H9 (cell line): ENCODE results near the gene PRTN3. TPM values are rescaled to one million over a fixed set of nuclear protein-coding genes. Genes with fewer than 3 reads are reported as not detected.

Source experiments
- DNase-seq: peaks from one replicate; pipeline ENCODE4 v3.0.0-alpha.2; 2017
- H2AFZ ChIP-seq: one replicate; pipeline ENCODE4 v1.6.1; 2013; ENCODE audit warnings: mild to moderate bottlenecking, low read length, control low read depth, moderate library complexity
- H2AK5ac ChIP-seq: 2 replicates; pipeline ENCODE4 v1.6.1; 2013; ENCODE audit warnings: low read length, control low read depth, mixed read lengths; ENCODE audit not compliant: insufficient read length
- H2BK120ac ChIP-seq: one replicate; pipeline ENCODE4 v1.6.1; 2013; ENCODE audit warnings: low read depth, mild to moderate bottlenecking, low read length, control low read depth, inconsistent platforms; ENCODE audit not compliant: poor library complexity, severe bottlenecking
- H2BK12ac ChIP-seq: 2 replicates; pipeline ENCODE4 v1.6.1; 2013; ENCODE audit warnings: low read length, control low read depth, mixed read lengths, low read depth; ENCODE audit not compliant: insufficient read length
- H2BK15ac ChIP-seq: 2 replicates; pipeline ENCODE4 v1.6.1; 2013; ENCODE audit warnings: low read depth, low read length, control low read depth
- H2BK20ac ChIP-seq: one replicate; pipeline ENCODE4 v1.6.1; 2013; ENCODE audit warnings: low read depth, mild to moderate bottlenecking, low read length, control low read depth, inconsistent platforms; ENCODE audit not compliant: poor library complexity, severe bottlenecking
- H2BK5ac ChIP-seq: 2 replicates; pipeline ENCODE4 v1.6.1; 2013; ENCODE audit warnings: low read length, control low read depth, mixed read lengths; ENCODE audit not compliant: insufficient read length
- H3K14ac ChIP-seq: 2 replicates; pipeline ENCODE4 v1.6.1; 2013; ENCODE audit warnings: low read length, control low read depth; ENCODE audit not compliant: insufficient read depth
- H3K18ac ChIP-seq: 2 replicates; pipeline ENCODE4 v1.6.1; 2013; ENCODE audit warnings: low read depth, mild to moderate bottlenecking, mixed read lengths, low read length, control low read depth; ENCODE audit not compliant: insufficient read length
- H3K23ac ChIP-seq: 2 replicates; pipeline ENCODE4 v1.6.1; 2013; ENCODE audit warnings: low read length, control low read depth, mixed read lengths, low read depth; ENCODE audit not compliant: insufficient read length
- H3K23me2 ChIP-seq: 2 replicates; pipeline ENCODE4 v1.6.1; 2013; ENCODE audit warnings: low read depth, mild to moderate bottlenecking, mixed read lengths, low read length, control low read depth; ENCODE audit not compliant: insufficient read length, poor library complexity, severe bottlenecking
- H3K27ac ChIP-seq: 2 replicates; pipeline ENCODE4 v1.5.1; 2013; ENCODE audit warnings: low read length, control low read depth, mixed read lengths, low read depth; ENCODE audit not compliant: insufficient read length
- H3K27me3 ChIP-seq: 2 replicates; pipeline ENCODE4 v1.6.1; 2013; ENCODE audit warnings: low read length, control low read depth, inconsistent platforms; ENCODE audit not compliant: insufficient read depth
- H3K4ac ChIP-seq: 2 replicates; pipeline ENCODE4 v1.6.1; 2013; ENCODE audit warnings: low read depth, mild to moderate bottlenecking, control low read depth, inconsistent platforms, low read length, moderate library complexity
- H3K4me1 ChIP-seq: 2 replicates; pipeline ENCODE4 v1.6.1; 2013; ENCODE audit warnings: low read length, control low read depth, inconsistent platforms; ENCODE audit not compliant: insufficient read depth
- H3K4me2 ChIP-seq: 2 replicates; pipeline ENCODE4 v1.6.1; 2013; ENCODE audit warnings: low read length, control low read depth, mixed read lengths; ENCODE audit not compliant: insufficient read length, insufficient read depth
- H3K56ac ChIP-seq: 2 replicates; pipeline ENCODE4 v1.6.1; 2013; ENCODE audit warnings: low read depth, mild to moderate bottlenecking, mixed read lengths, low read length, control low read depth; ENCODE audit not compliant: insufficient read length
- H3K79me1 ChIP-seq: 2 replicates; pipeline ENCODE4 v1.6.1; 2013; ENCODE audit warnings: low read depth, mild to moderate bottlenecking, moderate library complexity, low read length, control low read depth, inconsistent platforms; ENCODE audit not compliant: insufficient read depth, poor library complexity, severe bottlenecking
- H3K79me2 ChIP-seq: 2 replicates; pipeline ENCODE4 v1.6.1; 2013; ENCODE audit warnings: low read length, control low read depth, inconsistent platforms; ENCODE audit not compliant: insufficient read depth
- H3K9ac ChIP-seq: 2 replicates; pipeline ENCODE4 v1.6.1; 2013; ENCODE audit warnings: low read length, control low read depth, mixed read lengths; ENCODE audit not compliant: insufficient read length; ENCODE audit errors: extremely low read depth
- H3K9me3 ChIP-seq: one replicate; pipeline ENCODE4 v1.6.1; 2013; ENCODE audit warnings: low read depth, low read length, inconsistent platforms; ENCODE audit not compliant: control insufficient read depth
- H3T11ph ChIP-seq: one replicate; pipeline ENCODE4 v1.6.1; 2013; ENCODE audit warnings: mild to moderate bottlenecking, low read length, control low read depth, inconsistent platforms
- H4K20me1 ChIP-seq: one replicate; pipeline ENCODE4 v1.6.1; 2013; ENCODE audit not compliant: control insufficient read depth, insufficient read length, insufficient read depth
- H4K5ac ChIP-seq: 2 replicates; pipeline ENCODE4 v1.6.1; 2013; ENCODE audit warnings: low read depth, mild to moderate bottlenecking, mixed read lengths, low read length, control low read depth; ENCODE audit not compliant: insufficient read length
- H4K8ac ChIP-seq: replicated peaks from 2 replicates; pipeline ENCODE4 v1.6.1; 2013; ENCODE audit warnings: low read length, control low read depth, mixed read lengths, low read depth; ENCODE audit not compliant: insufficient read length
- H4K91ac ChIP-seq: 2 replicates; pipeline ENCODE4 v1.6.1; 2013; ENCODE audit warnings: low read depth, mild to moderate bottlenecking, moderate library complexity, mixed read lengths, low read length, control low read depth; ENCODE audit not compliant: insufficient read length
- H3K27ac Mint-ChIP-seq, 3 experiments: 2 replicates in 2 of 3; 3 replicates in 1 of 3; pipeline ENCODE4 v1.8.0; 2020 to 2021; ENCODE audit warnings: mixed read lengths in 3 of 3, mild to moderate bottlenecking in 1 of 3, moderate library complexity in 1 of 3
- H3K27me3 Mint-ChIP-seq: 2 replicates; pipeline ENCODE4 v1.8.0; 2021; ENCODE audit warnings: low read depth, mild to moderate bottlenecking, moderate library complexity, mixed read lengths
- H3K36me3 Mint-ChIP-seq, 3 experiments: 2 replicates in 2 of 3; 3 replicates in 1 of 3; pipeline ENCODE4 v1.8.0; 2020 to 2021; ENCODE audit warnings: low read depth in 3 of 3, mixed read lengths in 3 of 3; ENCODE audit not compliant: insufficient read depth in 1 of 3
- H3K4me1 Mint-ChIP-seq, 2 experiments: 2 replicates each; pipeline ENCODE4 v1.8.0; 2020; ENCODE audit warnings: mixed read lengths in 2 of 2
- H3K4me3 Mint-ChIP-seq, 2 experiments: 2 replicates in 1 of 2; 3 replicates in 1 of 2; pipeline ENCODE4 v1.8.0; 2020 to 2021; ENCODE audit warnings: mild to moderate bottlenecking in 2 of 2, mixed read lengths in 2 of 2, moderate library complexity in 1 of 2
- H3K9me3 Mint-ChIP-seq, 2 experiments: 2 replicates in 1 of 2; 3 replicates in 1 of 2; pipeline ENCODE4 v1.8.0; 2020; ENCODE audit warnings: mild to moderate bottlenecking in 2 of 2, mixed read lengths in 2 of 2, moderate library complexity in 1 of 2
- WGBS: extraction: QIAGEN DNeasy Blood & Tissue Kit; methylation state at CpG from one replicate; pipeline ENCODE4 v1.1.7; 2013; ENCODE audit warnings: missing lambda C conversion rate, low lambda C conversion rate, mixed read lengths; ENCODE audit not compliant: insufficient read length; ENCODE audit errors: extremely low coverage; 5-methylcytosine and 5-hydroxymethylcytosine counted together
- total RNA-seq: library from RNA; stranded (reverse); gene quantifications from 2 replicates; pipeline ENCODE4 v1.2.1, GENCODE V29; 2021
- TF ChIP-seq, protein P1 (sequence below): fragments of 200-600 bp; sonication (generic); conservative IDR thresholded peaks from 3 replicates; pipeline ENCODE4 v1.8.0; 2021; ENCODE audit warnings: antibody characterized with exemption, mild to moderate bottlenecking

The PRTN3 gene
- total RNA-seq, 1 experiment from 2014 or later: 0.31 TPM

DNA sequence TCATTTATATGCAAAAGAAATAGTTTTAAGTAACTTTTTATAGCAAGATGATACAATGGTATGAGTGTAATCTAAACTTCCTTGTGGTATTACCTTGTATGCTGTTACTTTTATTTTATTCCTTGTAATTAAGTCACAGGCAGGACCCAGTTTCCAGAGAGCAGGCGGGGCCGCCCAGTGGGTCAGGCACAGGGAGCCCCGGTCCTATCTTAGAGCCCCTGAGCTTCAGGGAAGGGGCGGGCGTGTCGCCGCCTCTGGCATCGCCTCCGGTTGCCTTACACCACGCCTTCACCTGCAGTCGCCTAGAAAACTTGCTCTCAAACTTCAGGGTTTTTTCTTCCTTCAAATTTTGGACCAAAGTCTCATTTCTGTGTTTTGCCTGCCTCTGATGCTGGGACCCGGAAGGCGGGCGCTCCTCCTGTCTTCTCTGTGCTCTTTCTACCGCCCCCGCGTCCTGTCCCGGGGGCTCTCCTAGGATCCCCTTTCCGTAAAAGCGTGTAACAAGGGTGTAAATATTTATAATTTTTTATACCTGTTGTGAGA lies 29.2 kb upstream of the PRTN3 start:
- Histone ChIP-seq H3K4me2 (no peak overlapping the region), H2BK15ac (no peak overlapping the region), H2AFZ (no peak overlapping the region), H3K79me1 (peaks cover 4% of the 10 kb centered on the region), H4K5ac (no peak overlapping the region), H3K9ac (no peak overlapping the region), H3K14ac (no peak overlapping the region), H3K23ac (no peak overlapping the region), H2BK5ac (no peak overlapping the region), H2AK5ac (no peak overlapping the region), H2BK12ac (no peak overlapping the region), H3K27me3 (no peaks in the 10 kb centered on the region), H3K4ac (no peak overlapping the region), H2BK20ac (no peak overlapping the region), H3K9me3 (no peaks in the 10 kb centered on the region), H3K18ac (no peak overlapping the region), H3K79me2 (no peaks in the 10 kb centered on the region), H3K4me1 (no peaks in the 10 kb centered on the region), H3K23me2 (no peaks in the 10 kb centered on the region), H2BK120ac (no peak overlapping the region), H4K91ac (no peak overlapping the region), H4K20me1 (no peaks in the 10 kb centered on the region), H4K8ac (no peak overlapping the region), H3T11ph (no peak overlapping the region), H3K56ac (no peak overlapping the region), H3K27ac (no peak overlapping the region)
- H3K4me3 Mint-ChIP-seq: no peak overlapping the region
- H3K4me1 Mint-ChIP-seq: 0 out of 4 replicates have a peak, but pooled peaks cover 0 to 3% of the 10 kb centered on the region in 2 experiments
- H3K36me3 Mint-ChIP-seq: peaks cover 40 to 66% (median 65%) of the 10 kb centered on the region in 3 experiments
- peaks cover 3% of the 10 kb centered on the region; the same call in 1 of the 2 replicates for H3K27me3 Mint-ChIP-seq
- WGBS: no CpG with 5 or more reads among the region's 20 CpGs
- TF ChIP-seq, protein P1, sequence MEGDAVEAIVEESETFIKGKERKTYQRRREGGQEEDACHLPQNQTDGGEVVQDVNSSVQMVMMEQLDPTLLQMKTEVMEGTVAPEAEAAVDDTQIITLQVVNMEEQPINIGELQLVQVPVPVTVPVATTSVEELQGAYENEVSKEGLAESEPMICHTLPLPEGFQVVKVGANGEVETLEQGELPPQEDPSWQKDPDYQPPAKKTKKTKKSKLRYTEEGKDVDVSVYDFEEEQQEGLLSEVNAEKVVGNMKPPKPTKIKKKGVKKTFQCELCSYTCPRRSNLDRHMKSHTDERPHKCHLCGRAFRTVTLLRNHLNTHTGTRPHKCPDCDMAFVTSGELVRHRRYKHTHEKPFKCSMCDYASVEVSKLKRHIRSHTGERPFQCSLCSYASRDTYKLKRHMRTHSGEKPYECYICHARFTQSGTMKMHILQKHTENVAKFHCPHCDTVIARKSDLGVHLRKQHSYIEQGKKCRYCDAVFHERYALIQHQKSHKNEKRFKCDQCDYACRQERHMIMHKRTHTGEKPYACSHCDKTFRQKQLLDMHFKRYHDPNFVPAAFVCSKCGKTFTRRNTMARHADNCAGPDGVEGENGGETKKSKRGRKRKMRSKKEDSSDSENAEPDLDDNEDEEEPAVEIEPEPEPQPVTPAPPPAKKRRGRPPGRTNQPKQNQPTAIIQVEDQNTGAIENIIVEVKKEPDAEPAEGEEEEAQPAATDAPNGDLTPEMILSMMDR: no peak
- peak overlapping the region in 1 of 3 experiments; percentile 89; a peak in 1 of 7 replicates for H3K27ac Mint-ChIP-seq
- DNase-seq: no peak
- H3K9me3 Mint-ChIP-seq: no peaks in the 10 kb centered on the region; a peak in 2 of 5 replicates
